Thyroid gland (tissue), 4 donors: ENCODE results near the gene PAM16.

Experiments used
- POLR2A ChIP-seq, 2 donors: fragments of 450-650 bp; IDR thresholded peaks; one replicate each; pipeline ENCODE4 v1.6.1; 2017; ENCODE audit warnings: antibody characterized with exemption in 2 of 2, mild to moderate bottlenecking in 2 of 2, moderate library complexity in 1 of 2
- TF ChIP-seq, protein P1 (sequence below), 6 experiments: fragments of 200-600 bp in 3 of 6; fragments of 450-650 bp in 3 of 6; sonication (generic) in 3 of 6; IDR thresholded peaks; one replicate each; pipeline ENCODE4 v1.5.1; 2016 to 2019; ENCODE audit warnings: antibody characterized with exemption in 6 of 6, mild to moderate bottlenecking in 2 of 6, inconsistent platforms in 1 of 6, moderate library complexity in 1 of 6

GRCh38 chr16:4349332-4349731, 1.8 kb downstream of the PAM16 start:
- no peak for TF ChIP-seq POLR2A (IDR thresholded peaks at IDR 0.05)
- TF ChIP-seq, protein P1, sequence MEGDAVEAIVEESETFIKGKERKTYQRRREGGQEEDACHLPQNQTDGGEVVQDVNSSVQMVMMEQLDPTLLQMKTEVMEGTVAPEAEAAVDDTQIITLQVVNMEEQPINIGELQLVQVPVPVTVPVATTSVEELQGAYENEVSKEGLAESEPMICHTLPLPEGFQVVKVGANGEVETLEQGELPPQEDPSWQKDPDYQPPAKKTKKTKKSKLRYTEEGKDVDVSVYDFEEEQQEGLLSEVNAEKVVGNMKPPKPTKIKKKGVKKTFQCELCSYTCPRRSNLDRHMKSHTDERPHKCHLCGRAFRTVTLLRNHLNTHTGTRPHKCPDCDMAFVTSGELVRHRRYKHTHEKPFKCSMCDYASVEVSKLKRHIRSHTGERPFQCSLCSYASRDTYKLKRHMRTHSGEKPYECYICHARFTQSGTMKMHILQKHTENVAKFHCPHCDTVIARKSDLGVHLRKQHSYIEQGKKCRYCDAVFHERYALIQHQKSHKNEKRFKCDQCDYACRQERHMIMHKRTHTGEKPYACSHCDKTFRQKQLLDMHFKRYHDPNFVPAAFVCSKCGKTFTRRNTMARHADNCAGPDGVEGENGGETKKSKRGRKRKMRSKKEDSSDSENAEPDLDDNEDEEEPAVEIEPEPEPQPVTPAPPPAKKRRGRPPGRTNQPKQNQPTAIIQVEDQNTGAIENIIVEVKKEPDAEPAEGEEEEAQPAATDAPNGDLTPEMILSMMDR (IDR thresholded peaks at IDR 0.05) = no peak
